Left renal pelvis (tissue), 4 donors: ENCODE results near the gene TRAF5. TPM values are rescaled to one million over a fixed set of nuclear protein-coding genes. Genes with fewer than 3 reads are reported as not detected.
A peak's percentile ranks its signal among the peaks of the same experiment; 100 is the strongest.
"Not testable (repeated sequence)": the region's sequence is repeated elsewhere in the genome, so short reads cannot be mapped to it uniquely, and the experiment has no call there.

Source experiments
- DNase-seq, 4 donors: peaks; one replicate each; pipeline ENCODE4 v3.0.0-alpha.2; 2013; ENCODE audit warnings: low read depth in 4 of 4, low spot score in 3 of 4
- polyA plus RNA-seq, 4 donors: library from polyadenylated mRNA; unstranded; fragments of 120-200 nt; gene quantifications; one replicate each; pipeline ENCODE4 v1.2.1, GENCODE V29; 2013; ENCODE audit not compliant: insufficient read length in 4 of 4

TRAF5 gene, protein sequence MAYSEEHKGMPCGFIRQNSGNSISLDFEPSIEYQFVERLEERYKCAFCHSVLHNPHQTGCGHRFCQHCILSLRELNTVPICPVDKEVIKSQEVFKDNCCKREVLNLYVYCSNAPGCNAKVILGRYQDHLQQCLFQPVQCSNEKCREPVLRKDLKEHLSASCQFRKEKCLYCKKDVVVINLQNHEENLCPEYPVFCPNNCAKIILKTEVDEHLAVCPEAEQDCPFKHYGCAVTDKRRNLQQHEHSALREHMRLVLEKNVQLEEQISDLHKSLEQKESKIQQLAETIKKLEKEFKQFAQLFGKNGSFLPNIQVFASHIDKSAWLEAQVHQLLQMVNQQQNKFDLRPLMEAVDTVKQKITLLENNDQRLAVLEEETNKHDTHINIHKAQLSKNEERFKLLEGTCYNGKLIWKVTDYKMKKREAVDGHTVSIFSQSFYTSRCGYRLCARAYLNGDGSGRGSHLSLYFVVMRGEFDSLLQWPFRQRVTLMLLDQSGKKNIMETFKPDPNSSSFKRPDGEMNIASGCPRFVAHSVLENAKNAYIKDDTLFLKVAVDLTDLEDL
- 10 to 100 TPM; 14.9 to 35.2 (median 21.4) TPM for polyA plus RNA-seq

DNA sequence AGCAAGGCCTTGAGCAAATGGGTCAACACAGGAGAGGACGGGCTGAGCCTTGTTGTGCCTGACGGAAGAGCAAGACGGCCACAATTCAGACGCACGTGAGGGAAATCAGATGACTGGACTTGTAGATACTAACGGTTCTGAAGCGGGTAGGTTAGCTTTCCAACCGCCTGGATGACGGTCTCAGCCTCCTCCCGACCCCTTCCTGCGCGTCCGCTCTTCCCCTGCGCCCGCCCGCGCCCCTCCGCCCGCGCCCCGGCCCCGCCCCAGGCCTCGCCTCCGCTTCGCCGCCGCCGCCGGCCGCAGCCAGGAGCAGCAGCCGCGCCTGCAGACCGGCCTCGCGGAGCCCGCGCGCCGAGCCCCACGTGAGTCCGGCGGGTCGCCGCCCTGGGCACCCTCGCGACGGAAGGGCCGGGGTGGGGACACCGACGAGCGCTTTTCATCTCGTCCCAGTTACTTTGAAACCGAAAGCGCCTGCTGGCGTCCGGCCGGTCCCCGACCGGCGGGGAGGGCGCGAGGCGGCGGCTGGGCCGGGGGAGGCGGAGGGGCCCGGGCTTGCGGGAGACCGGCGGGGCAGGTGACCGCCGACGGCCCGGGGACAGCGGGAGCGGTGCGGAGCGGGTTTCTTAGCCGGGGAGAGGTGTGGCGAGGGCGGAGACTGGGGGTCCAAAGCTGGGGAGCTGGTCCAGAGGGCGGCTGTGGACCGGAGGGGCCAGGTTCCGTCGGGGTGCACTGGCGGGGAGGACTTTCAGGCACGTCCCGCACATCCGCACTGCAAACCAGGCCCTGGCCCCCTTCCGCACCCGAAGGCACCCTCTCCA lies at the start of gene TRAF5:
TSS of gene TRAF5 (plus strand) at position 306 of the 818 bp plus-strand sequence. CDS start 26,407 bp downstream, outside the sequence.
- DNase-seq, result peak in 1 of 4 donors; percentile 17

DNA sequence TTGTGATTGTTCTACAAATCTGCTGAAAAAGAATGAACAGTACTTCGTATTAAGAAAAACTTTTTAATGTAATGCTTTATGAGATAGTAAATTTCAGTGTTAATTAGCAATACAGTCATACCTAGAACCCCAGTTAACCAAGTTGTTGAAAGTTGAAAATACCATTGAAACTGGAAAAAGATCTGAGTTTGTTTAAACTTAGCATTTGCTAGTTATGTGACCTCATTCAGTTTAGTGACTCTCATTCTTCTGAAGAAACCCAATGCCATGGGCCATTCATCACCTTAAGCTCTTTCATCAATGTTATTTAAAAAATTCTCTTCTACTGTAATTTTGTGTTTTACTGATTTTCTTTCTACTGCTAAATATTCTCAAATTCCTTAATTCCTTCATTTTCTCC lies 47.3 kb upstream of the TRAF5 start:
- no peak for DNase-seq

DNA sequence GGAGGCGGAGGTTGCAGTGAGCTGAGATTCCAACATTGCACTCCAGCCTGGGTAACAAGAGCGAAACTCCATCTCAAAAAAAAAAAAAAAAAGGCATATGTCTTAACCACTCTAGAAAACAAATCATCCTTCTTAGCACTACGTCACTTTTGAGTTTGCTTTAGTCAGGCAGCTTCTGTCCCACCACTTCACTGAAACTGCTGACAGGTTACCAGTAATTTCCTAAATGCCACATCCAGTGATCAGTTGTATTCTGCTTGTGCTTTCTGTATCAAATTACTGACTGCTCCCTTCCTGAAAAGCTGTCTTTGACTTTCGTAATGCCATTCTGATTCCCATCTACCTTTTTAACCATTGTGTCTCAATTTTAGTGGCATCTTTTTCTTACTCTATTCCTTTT lies 45.7 kb upstream of the TRAF5 start:
- DNase-seq, result no peak

DNA sequence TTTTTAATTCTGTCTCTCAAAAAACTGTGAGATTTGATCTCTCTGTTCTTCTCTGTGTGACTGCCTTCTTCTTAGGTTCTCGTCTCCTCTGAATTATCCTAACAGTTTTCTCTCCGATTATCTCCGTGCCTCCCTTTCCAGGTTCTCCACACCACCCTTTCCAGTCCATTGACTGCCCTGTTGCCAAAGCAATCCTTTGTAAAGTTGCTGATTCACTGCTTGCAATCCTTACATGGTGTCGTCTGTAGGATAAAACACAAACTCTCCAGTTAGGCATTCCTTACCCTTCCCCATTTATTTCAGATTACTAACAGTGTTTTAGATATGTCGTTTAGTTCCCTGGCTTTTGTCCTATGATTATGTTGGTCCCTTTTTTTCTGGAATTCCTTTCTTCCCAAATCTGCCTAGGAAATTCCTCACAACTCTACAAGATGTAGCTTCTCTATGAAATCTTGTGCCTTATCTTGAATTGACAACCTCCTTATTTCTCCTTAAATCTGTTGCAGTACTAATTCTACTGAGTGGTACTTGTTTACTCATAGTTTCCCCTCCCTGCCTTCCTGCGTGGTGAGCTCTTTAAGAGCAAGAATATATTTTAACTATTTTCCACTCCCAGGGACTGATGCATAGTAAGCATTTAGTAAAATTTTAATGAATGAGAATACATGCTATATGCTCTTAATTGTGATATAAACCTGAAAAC lies 45.2 kb upstream of the TRAF5 start:
- DNase-seq, result peak in 1 of 4 donors; percentile 1

DNA sequence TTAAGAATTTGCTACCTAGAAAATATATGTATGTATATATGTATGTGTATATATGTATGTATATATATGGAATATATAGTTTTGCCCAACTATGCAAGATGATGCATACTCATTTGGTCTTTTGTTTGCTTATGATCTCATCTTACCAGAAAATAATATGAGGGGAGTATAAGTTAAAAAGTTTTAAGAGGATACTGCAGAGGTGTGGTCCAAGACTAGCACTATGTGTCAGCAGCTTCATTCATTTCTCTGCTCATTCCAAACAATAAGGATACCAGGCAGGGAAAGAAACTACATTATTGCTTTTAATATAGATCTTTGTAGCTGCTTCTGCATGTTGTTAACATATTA lies 44.6 kb upstream of the TRAF5 start:
- DNase-seq, result no peak

DNA sequence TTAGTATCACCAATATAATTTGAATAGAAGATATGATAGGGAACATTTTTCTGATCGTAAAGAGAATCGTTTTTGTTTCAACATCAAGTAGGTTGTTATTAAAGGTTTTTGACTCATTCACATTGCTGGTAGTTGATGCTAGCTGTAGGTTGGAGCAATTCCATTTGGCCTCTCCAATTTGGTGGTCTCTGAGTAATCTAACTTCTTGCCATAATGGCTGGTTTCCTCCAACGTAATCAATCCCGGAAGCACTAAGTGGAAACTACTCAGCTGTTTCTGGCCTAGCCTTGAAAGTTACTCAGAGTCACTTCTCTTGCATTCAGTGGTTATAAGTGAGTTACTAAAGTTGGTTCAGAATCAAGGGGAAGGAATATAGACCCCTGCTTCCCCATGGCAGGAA lies 41.4 kb upstream of the TRAF5 start:
- no peak for DNase-seq

DNA sequence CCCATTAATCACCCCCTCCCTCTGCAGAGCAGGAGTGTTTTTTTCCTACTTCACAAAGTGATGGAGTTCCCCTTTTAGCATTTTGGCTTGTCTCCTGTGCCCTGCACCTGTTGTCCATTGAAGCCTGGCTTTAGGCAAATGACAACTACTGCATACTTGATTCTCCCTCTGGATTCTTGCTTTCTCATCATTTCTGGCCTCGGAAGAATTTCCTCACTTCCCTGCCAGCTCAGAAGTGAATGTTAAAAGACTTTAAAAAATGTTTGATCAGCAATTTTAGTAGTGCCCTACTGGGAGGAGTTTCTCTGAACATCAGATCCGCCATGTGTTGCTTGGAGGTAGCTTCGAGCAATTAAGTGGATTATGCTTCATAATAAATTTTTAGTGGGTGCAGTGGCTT lies 39.4 kb upstream of the TRAF5 start:
- DNase-seq, result no peak

DNA sequence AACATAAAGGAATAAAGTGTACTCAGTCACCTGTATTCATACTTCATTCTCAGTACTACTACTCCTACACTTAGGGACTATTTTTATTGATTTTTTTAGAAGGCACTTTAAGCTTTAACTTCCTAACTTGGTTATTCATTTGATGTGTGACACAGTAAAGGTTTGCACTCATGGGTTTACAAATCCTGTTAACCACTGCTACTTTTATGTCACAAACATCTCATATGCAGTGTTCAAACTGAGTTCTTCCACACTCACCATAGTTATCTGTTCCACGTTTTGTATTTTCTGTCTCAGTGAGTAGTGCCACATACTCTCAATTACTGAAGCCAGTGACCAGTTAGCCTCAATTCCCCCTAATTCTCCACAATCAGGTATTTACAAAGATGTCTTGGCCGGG lies 34.2 kb upstream of the TRAF5 start:
- no peak for DNase-seq

DNA sequence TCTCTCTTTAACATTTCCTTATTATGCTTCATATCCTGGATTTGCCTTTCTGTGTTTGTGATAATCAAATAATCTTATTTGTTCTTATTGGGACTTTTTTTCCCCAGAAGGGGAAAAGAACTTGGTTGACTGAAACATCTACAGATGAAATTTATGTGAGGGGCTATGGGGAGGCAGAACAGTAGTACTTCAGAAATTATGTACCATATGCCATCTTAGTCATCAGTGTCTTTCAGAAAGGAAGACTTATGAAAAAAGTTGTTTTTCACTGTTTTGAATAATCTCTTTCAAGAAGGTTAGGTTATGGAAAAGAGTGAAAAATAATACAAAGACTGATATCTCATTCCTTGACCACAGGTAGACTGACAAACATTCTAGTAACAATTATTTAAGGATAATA lies 30.2 kb upstream of the TRAF5 start:
- no peak for DNase-seq

DNA sequence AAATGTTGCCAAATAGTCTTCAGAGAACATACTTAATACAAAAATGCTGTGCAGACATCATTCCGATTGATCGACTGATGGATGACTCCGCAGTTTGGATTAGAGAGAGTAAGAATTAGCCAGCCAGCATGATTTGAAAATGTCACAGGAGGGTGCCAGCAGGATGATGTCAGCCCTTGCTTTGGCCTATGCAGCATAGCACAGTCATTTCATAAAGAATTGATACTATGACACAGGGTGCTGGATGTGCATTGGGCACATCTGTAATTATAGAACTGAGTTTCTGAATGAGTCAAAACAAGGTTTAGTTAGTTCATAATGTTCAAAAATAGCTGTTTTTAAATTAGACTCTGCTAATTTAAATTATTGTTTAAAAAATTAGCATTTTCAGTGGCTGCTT lies 21.6 kb upstream of the TRAF5 start:
- no peak for DNase-seq

DNA sequence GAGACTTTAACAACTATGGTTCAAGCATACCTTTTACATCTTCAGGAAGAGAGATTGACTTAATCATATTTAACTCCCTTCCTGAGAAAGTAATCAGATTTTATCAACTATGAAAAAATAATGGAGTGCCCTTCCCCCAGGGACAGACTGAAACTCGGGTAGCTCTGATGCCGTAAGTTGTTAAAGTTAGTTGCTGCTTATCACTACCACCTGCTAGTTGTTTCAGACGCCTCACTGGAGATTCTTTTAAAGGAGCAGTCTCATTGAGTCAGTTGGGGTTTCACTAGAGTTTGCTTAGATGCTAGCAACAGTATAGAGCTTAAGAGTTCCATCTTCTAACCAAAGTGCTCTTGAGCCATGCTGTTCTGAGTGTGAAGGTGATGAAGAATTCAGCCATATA lies 17.0 kb upstream of the TRAF5 start:
- DNase-seq, result no peak

DNA sequence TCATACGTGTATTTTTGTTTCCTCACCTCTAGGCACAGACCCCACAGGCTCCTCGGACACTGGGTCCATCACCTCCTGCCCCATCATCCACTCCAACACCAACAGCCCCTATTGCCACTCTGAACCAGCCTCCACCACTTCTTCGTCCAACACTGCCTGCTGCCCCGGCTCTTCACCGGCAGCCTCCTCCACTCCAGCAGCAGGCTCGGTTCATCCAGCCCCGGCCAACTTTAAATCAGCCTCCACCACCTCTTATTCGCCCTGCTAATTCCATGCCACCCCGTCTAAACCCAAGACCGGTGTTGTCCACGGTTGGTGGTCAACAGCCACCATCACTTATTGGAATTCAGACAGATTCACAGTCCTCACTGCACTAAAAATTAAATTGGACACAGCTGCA lies 13.2 kb upstream of the TRAF5 start:
- no peak for DNase-seq

DNA sequence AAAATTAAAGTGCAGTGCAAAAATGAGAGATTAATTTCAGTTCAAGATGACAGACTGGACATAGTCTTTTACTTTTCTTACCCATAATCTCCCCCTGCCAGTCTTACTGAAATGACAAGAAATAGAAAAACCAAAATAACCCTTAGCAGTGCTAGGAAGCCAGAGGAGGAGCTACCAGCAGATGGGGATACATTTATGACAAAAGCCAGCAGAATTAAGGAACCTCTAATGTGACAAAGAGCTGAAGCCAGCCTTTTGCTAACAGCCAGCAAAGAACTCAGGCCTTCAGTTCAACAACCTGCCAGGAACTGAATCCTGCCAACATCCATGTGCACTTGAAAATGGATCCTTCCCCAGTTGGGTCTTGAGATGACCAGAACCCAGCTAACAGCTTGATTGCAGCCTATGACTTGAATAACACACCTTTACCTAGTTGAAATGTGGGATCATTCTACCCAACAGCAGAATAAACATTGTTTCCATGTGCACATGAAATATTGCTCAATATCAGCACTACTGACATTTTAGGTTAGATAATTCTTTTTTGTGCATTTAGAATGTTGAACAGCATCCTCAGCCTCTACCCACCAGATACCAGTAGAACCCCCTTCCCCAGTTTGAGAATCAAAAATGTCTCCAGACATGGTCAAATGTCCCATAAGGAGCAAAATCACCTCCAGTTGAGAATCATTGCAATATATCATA lies 7.9 kb upstream of the TRAF5 start:
- no peak for DNase-seq

DNA sequence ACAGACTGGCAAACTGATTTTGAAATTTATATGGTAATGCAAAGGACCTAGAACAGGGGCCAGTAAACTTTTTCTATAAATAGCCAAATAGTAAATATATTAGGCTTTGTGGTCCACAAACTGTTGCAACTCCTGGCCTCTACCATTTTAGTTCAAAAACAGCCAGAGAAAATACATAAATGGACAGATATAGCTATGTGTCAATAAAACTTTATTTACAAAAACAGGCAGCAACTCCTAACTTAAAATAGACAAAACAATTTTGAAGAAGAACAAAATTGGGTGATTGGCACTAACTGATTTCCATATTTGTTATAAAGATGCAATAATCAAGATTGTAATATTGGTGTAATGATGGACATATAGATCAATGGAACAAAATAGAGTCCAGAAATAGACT lies 6.7 kb upstream of the TRAF5 start:
- DNase-seq, result no peak

DNA sequence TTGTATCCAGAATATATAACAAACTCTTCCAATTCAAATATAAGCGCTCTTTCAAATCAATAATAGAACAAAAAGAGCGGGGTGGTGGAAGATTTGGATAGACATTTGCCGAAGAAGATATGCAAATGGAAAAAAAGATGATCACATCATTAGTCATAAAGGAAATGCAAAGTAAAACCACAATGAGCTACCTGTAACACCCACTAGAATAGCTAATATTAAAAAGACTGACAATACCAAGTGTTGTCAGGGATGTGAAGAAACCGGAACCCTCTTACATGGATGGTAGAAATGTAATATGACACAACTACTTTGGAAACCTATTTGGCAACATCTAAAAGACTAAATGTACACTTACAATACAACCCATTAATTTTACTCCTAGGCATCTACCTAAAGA lies 5.7 kb upstream of the TRAF5 start:
- no peak for DNase-seq

DNA sequence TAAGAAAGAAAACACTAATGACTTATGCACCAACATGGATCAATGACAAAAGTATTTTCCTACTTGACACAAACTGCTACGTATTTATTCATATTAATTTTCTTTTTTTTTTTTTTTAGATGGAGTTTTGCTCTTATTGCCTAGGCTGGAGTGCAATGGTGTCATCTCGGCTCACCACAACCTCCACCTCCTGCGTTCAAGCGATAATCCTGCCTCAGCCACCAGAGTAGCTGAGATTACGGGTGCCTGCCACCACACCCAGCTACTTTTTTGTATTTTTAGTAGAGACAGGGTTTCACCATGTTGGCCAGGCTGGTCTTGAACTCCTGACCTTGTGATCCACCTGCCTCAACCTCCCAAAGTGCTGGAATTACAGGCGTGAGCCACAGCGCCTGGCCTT lies 5.0 kb upstream of the TRAF5 start:
- DNase-seq, result not testable (repeated sequence)

DNA sequence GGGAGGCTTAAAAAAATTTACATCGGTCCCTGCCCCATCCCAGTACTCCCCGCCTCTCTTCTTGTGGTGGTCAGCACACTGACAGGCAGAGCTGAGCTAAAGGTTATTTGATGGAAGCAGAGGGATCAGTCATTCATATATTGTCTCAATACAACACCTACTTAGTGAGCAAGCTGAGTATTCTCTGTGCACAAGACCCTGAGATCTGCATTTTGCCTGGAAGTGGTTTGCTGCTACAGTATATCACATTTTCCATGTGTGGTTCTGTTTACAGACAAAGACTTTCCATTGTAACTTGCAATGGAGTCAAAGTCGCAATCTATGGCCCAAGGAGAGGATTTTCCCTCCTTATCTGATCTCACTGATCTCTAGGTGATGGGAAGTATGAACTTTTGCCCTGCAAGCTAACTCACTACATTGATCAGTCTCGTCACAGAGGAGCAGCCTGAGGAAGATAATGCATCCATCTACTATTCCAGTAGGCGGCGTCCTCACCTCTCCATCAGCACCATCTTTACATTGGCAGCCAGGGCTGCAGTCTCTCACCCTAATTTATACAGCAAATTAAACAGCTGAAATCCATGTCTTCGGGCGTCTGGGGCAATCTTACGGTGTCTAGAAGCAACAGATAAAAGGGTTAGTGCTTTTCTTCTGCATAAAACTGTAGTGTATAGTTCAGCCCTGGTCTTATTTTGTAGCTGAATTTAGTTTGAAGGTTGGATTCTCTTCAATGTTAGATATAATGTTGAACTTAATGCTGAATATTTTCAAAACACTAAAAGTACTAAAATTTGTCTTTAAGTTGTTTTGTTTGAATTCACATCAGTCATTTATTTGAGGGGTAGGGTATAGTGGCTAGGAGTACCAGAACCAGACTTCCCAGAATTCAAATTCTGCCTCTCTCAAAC lies 3.2 kb upstream of the TRAF5 start:
- DNase-seq, result peak in 1 of 4 donors; percentile 50

DNA sequence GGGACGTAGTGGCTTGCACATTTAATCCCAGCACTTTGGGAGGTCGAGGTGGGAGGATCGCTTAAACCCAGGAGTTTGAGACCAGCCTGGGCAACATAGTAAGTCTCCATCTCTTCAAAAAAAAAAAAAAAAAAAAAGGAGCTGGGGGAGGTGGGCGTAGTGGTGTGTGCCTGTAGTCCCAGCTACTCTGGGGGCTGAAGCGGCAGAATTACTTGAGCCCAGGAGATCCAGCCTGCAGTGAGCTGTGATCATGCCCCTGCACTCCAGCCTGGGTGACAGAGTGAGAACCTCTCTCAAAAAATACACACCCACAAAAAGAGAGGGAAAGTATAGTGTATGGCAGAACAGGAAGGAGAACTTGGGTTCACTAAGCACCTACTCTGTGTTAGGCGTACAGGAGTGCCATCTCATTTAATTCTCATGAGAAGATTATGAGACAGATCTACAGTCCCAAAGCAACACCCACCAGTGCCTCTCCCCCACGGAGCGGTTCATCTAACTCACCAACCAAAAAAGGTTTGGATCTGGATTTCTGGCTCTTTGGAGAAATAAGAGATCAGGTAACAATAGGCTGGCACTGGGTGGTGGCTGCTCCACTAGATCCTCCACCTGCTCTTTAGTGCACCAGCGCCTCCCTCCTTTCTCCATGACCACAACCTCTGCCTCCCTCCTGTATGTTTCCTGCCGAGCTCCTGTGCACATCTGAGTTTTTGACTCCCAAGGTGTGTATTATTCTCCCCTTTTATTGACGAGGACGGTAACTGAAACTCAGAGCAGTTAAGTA lies 1.4 kb upstream of the TRAF5 start:
- no peak for DNase-seq

DNA sequence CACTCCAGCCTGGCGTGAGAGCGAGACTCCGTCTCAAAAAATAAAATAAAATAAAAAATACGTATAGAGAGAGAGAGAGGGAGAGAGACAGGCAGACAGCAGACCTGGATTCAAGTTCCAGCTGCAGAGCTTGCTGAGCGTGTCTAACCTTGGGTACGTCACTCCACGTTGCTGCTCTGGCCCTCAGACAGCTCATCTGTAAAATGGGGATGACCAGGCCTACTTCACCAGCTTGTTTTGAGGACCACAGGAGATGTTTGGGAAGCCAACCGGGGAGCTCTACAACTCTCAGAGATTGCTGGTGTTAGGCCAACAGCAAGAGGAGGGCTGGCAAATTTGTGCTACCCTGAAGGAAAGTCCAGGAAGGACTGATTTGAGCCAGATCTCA lies 499 bp upstream of the TRAF5 start:
- DNase-seq, result no peak
